Mesendoderm (in vitro differentiated cells): Measurements from ENCODE around the gene TASL.
"Not testable (repeated sequence)": the region's sequence is repeated elsewhere in the genome, so short reads cannot be mapped to it uniquely, and the experiment has no call there.

Experiments
- DNase-seq: peaks from one replicate; pipeline ENCODE4 v3.0.0; 2013
- H2AK5ac ChIP-seq: 2 replicates; pipeline ENCODE4 v1.6.1; 2013; ENCODE audit warnings: low read length, inconsistent platforms
- H2BK120ac ChIP-seq: 2 replicates; pipeline ENCODE4 v1.6.1; 2013; ENCODE audit warnings: low read depth, mild to moderate bottlenecking, low read length, moderate library complexity, mixed read lengths
- H2BK15ac ChIP-seq: replicated peaks from 2 replicates; pipeline ENCODE4 v1.6.1; 2013; ENCODE audit warnings: low read depth, mild to moderate bottlenecking, moderate library complexity
- H2BK5ac ChIP-seq: 2 replicates; pipeline ENCODE4 v1.6.1; 2013; ENCODE audit warnings: low read length, inconsistent platforms
- H3K18ac ChIP-seq: 2 replicates; pipeline ENCODE4 v1.6.1; 2013; ENCODE audit warnings: mild to moderate bottlenecking, low read length, mixed read lengths
- H3K23ac ChIP-seq: one replicate; pipeline ENCODE4 v1.6.1; 2013; ENCODE audit warnings: low read length
- H3K27ac ChIP-seq: 2 replicates; pipeline ENCODE4 v1.5.1; 2013; ENCODE audit warnings: low read depth, mild to moderate bottlenecking, inconsistent platforms, low read length, moderate library complexity
- H3K27me3 ChIP-seq: 2 replicates; pipeline ENCODE4 v1.6.1; 2013; ENCODE audit warnings: low read length, control low read depth, mild to moderate bottlenecking, inconsistent platforms; ENCODE audit not compliant: insufficient read depth, poor library complexity
- H3K36me3 ChIP-seq: 2 replicates; pipeline ENCODE4 v1.6.1; 2013; ENCODE audit warnings: low read length, inconsistent platforms; ENCODE audit not compliant: control insufficient read depth, insufficient read depth
- H3K4ac ChIP-seq: one replicate; pipeline ENCODE4 v1.6.1; 2013; ENCODE audit warnings: low read depth, mild to moderate bottlenecking, low read length, moderate library complexity
- H3K4me1 ChIP-seq: 2 replicates; pipeline ENCODE4 v1.6.1; 2013; ENCODE audit warnings: low read depth, low read length, inconsistent platforms; ENCODE audit not compliant: control insufficient read depth
- H3K4me2 ChIP-seq: 2 replicates; pipeline ENCODE4 v1.6.1; 2013; ENCODE audit warnings: low read length
- H3K4me3 ChIP-seq: 2 replicates; pipeline ENCODE4 v1.5.1; 2013; ENCODE audit warnings: mild to moderate bottlenecking, low read length
- H3K56ac ChIP-seq: one replicate; pipeline ENCODE4 v1.6.1; 2013; ENCODE audit warnings: low read length
- H3K79me1 ChIP-seq: 2 replicates; pipeline ENCODE4 v1.6.1; 2013; ENCODE audit warnings: low read length, inconsistent platforms
- H3K79me2 ChIP-seq: 2 replicates; pipeline ENCODE4 v1.6.1; 2013; ENCODE audit warnings: mild to moderate bottlenecking, low read length; ENCODE audit not compliant: control insufficient read depth, insufficient read depth
- H3K9ac ChIP-seq: 2 replicates; pipeline ENCODE4 v1.6.1; 2013; ENCODE audit warnings: low read length, inconsistent platforms
- H4K5ac ChIP-seq: one replicate; pipeline ENCODE4 v1.6.1; 2013; ENCODE audit warnings: low read length
- H4K8ac ChIP-seq: one replicate; pipeline ENCODE4 v1.6.1; 2013; ENCODE audit warnings: low read depth, mild to moderate bottlenecking, control low read depth, low read length, moderate library complexity
- WGBS: extraction: QIAGEN DNeasy Blood & Tissue Kit; methylation state at CpG from one replicate; pipeline ENCODE4 v1.1.7; 2013; ENCODE audit warnings: low lambda C conversion rate, missing lambda C conversion rate; ENCODE audit not compliant: insufficient coverage; ENCODE audit errors: extremely low coverage; 5-methylcytosine and 5-hydroxymethylcytosine counted together

Gene TASL

GRCh38 chrX:30600269-30601176, 23.0 kb upstream of the TASL start:
- H2BK120ac ChIP-seq, H3K27me3 ChIP-seq, H3K79me2 ChIP-seq, H3K23ac ChIP-seq, H3K36me3 ChIP-seq, H3K9ac ChIP-seq, H4K5ac ChIP-seq, H2BK15ac ChIP-seq, H2AK5ac ChIP-seq, H3K27ac ChIP-seq, H3K56ac ChIP-seq, H3K4me2 ChIP-seq, H2BK5ac ChIP-seq, H3K4me3 ChIP-seq, H3K18ac ChIP-seq, H3K4ac ChIP-seq, H3K79me1 ChIP-seq, H3K4me1 ChIP-seq, H4K8ac ChIP-seq, DNase-seq: not testable (repeated sequence)
- no CpG with 5 or more reads among the region's 15 CpGs for WGBS

- H3K27me3 ChIP-seq, result no peaks in the 10 kb centered on the region
- no peak for DNase-seq
- H2BK5ac ChIP-seq, result no peak overlapping the region
- H3K79me1 ChIP-seq, result no peaks in the 10 kb centered on the region
- H2AK5ac ChIP-seq, result no peak overlapping the region
- H3K79me2 ChIP-seq, result no peaks in the 10 kb centered on the region
- no peak overlapping the region for H3K4me2 ChIP-seq
- H3K18ac ChIP-seq, result no peak overlapping the region
- H3K56ac ChIP-seq, result no peak overlapping the region
- no peak overlapping the region for H2BK120ac ChIP-seq
- H3K4ac ChIP-seq, result no peak overlapping the region
- no peak overlapping the region for H3K23ac ChIP-seq
- H3K36me3 ChIP-seq, result no peaks in the 10 kb centered on the region
- H3K27ac ChIP-seq, result no peak overlapping the region
- H3K4me3 ChIP-seq, result no peak overlapping the region
- H2BK15ac ChIP-seq, result no peak overlapping the region
- WGBS, result no CpG with 5 or more reads among the region's 4 CpGs
- H4K5ac ChIP-seq, result no peak overlapping the region
- no peaks in the 10 kb centered on the region for H3K4me1 ChIP-seq
- no peak overlapping the region for H3K9ac ChIP-seq
- H4K8ac ChIP-seq, result no peak overlapping the region
Observed at GRCh38 chrX:30597216-30598012, 19.8 kb upstream of the TASL start.

GRCh38 chrX:30593440-30594200, 16.1 kb upstream of the TASL start:
- Histone ChIP-seq H3K4ac (no peak overlapping the region), H2AK5ac (no peak overlapping the region), H3K27ac (no peak overlapping the region), H4K8ac (no peak overlapping the region), H3K9ac (no peak overlapping the region), H2BK120ac (no peak overlapping the region), H2BK15ac (no peak overlapping the region), H3K4me1 (no peaks in the 10 kb centered on the region), H4K5ac (no peak overlapping the region), H3K79me1 (no peaks in the 10 kb centered on the region), H3K36me3 (no peaks in the 10 kb centered on the region), H3K56ac (no peak overlapping the region), H3K18ac (no peak overlapping the region), H3K4me2 (no peak overlapping the region), H3K27me3 (no peaks in the 10 kb centered on the region), H3K79me2 (no peaks in the 10 kb centered on the region), H3K4me3 (no peak overlapping the region), H2BK5ac (no peak overlapping the region), H3K23ac (no peak overlapping the region)
- WGBS, result no CpG with 5 or more reads among the region's 6 CpGs
- peak; percentile 16 for DNase-seq

GRCh38 chrX:30592831-30593230, 15.3 kb upstream of the TASL start:
- H3K56ac ChIP-seq, result no peak overlapping the region
- H3K23ac ChIP-seq, result no peak overlapping the region
- H4K5ac ChIP-seq, result no peak overlapping the region
- H4K8ac ChIP-seq, result no peak overlapping the region
- no CpG with 5 or more reads among the region's 3 CpGs for WGBS
- H3K18ac ChIP-seq, result no peak overlapping the region
- H3K27ac ChIP-seq, result no peak overlapping the region
- no peak overlapping the region for H3K4me2 ChIP-seq
- H2BK120ac ChIP-seq, result no peak overlapping the region
- H3K4ac ChIP-seq, result no peak overlapping the region
- H3K79me2 ChIP-seq, result no peaks in the 10 kb centered on the region
- no peaks in the 10 kb centered on the region for H3K36me3 ChIP-seq
- no peaks in the 10 kb centered on the region for H3K4me1 ChIP-seq
- H2BK15ac ChIP-seq, result no peak overlapping the region
- no peak overlapping the region for H3K9ac ChIP-seq
- H3K79me1 ChIP-seq, result no peaks in the 10 kb centered on the region
- no peaks in the 10 kb centered on the region for H3K27me3 ChIP-seq
- no peak overlapping the region for H3K4me3 ChIP-seq
- H2AK5ac ChIP-seq, result no peak overlapping the region
- no peak for DNase-seq
- no peak overlapping the region for H2BK5ac ChIP-seq

GRCh38 chrX:30590368-30590767, 12.8 kb upstream of the TASL start:
- Histone ChIP-seq H3K9ac (no peak overlapping the region), H3K4ac (no peak overlapping the region), H3K79me1 (no peaks in the 10 kb centered on the region), H3K56ac (no peak overlapping the region), H4K5ac (no peak overlapping the region), H2BK5ac (no peak overlapping the region), H3K18ac (no peak overlapping the region), H3K23ac (no peak overlapping the region), H3K4me1 (no peaks in the 10 kb centered on the region), H3K36me3 (no peaks in the 10 kb centered on the region), H3K27ac (no peak overlapping the region), H3K4me2 (no peak overlapping the region), H2BK15ac (no peak overlapping the region), H2BK120ac (no peak overlapping the region), H3K4me3 (no peak overlapping the region), H2AK5ac (no peak overlapping the region), H3K79me2 (no peaks in the 10 kb centered on the region), H4K8ac (no peak overlapping the region), H3K27me3 (no peaks in the 10 kb centered on the region)
- DNase-seq, result no peak
- WGBS, result no CpG with 5 or more reads among the region's 3 CpGs
